ENCODE data around the gene BRD4.
"Not testable (repeated sequence)": the region's sequence is repeated elsewhere in the genome, so short reads cannot be mapped to it uniquely, and the experiment has no call there.

Gene BRD4

DNA sequence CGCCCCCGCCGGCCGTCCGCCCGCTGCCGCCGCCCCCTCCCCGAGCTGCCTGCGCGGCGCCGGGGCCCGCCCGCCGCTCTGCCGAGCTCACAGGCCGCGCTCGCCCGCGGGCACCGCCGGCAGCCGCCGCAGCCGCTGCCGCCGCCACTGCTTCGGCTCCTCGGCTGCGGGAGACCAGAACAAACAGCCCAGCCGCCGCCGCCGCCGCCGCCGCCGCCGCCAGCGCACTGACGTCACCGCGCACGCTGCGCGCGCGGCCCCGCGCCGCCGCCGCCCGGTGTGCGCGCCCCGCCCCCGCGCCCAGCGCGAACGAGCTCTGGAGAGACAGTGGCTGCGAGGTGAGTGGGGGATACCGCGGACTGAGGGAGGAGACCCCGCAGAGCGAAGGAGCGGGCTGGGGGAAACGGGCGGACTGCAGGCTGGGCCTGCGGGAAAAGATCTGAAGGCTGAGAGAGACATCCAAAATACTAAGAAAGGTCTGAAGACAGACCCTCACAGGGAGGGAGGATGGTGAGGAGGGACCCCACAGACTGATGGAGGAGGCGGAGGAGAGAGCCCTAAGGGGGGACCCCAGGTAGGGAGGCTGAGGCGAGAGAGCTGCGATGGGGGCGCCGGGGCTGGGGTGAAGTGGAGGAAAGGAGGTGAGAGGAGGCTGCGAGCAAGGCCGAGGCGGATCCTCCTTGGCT lies at the start of gene BRD4:
Gene BRD4 (minus strand): TSS at position 229 of the 686 bp plus-strand sequence. CDS start 59,440 bp downstream, outside the sequence.
- in situ Hi-C loops (cut with HindIII; ENCODE audit: low sequenced_read_pairs), result no loop called here

DNA sequence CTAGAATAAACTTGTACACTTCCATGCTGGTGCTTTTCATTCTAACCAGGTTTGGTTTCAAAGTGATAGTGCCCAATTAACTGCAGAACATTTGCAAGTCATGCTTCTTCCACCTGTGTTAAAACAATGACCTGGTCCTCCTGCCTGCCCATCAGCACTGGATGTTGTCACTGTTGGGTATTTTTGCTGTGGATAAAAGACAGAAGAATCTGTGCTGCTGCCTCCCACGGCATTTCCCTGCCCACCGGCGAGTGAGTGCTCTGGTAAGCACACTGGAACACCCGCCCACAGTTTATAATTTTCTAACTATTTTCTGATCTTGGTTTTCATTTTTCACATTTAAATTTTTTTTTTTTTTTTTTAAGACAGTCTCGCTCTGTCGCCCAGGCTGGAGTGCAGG lies 49.5 kb upstream of the BRD4 start:
- in situ Hi-C loops (cut with HindIII; ENCODE audit: low sequenced_read_pairs), result no loop called here

DNA sequence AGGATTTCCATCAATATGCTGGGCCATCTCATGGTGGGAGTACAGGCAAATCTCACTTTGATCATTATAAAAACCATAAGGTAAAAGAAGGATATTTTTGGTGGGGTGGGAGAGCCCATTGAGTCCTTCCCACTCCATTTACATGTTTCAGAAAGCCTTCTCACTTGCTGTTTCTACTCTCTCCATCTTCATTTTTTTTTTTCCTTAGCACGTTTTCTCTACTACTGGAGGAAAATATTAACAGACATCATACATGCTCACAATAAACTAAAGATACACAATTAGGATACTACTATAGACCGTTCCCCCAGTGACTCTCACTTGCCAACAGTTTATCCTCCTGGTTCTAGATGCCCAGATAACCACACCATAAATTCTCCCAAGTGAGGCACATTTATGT lies 49.1 kb upstream of the BRD4 start:
- in situ Hi-C loops (cut with HindIII; ENCODE audit: low sequenced_read_pairs), result no loop called here

- in situ Hi-C loops (cut with HindIII; ENCODE audit: low sequenced_read_pairs), result loop anchor here (5.0 kb wide), 1 partner anchor 88 kb away; no protein-coding TSS in a partner anchor
Measured at GRCh38 chr19:15379999-15380647, 47.8 kb upstream of the BRD4 start.

- in situ Hi-C loops (cut with HindIII; ENCODE audit: low sequenced_read_pairs), result loop anchor here (5.0 kb wide), 1 partner anchor 87 kb away; no protein-coding TSS in a partner anchor
Measured at GRCh38 chr19:15379083-15379998, 47.0 kb upstream of the BRD4 start, which contains the start of gene AKAP8. Gene AKAP8 (minus strand): TSS chr19:15379787. CDS start chr19:15379731, 56 bp downstream.

- in situ Hi-C loops (cut with HindIII; ENCODE audit: low sequenced_read_pairs), result loop anchor here (5.0 kb wide), 1 partner anchor 86 kb away; no protein-coding TSS in a partner anchor
Measured at GRCh38 chr19:15378534-15379082, 46.3 kb upstream of the BRD4 start.

DNA sequence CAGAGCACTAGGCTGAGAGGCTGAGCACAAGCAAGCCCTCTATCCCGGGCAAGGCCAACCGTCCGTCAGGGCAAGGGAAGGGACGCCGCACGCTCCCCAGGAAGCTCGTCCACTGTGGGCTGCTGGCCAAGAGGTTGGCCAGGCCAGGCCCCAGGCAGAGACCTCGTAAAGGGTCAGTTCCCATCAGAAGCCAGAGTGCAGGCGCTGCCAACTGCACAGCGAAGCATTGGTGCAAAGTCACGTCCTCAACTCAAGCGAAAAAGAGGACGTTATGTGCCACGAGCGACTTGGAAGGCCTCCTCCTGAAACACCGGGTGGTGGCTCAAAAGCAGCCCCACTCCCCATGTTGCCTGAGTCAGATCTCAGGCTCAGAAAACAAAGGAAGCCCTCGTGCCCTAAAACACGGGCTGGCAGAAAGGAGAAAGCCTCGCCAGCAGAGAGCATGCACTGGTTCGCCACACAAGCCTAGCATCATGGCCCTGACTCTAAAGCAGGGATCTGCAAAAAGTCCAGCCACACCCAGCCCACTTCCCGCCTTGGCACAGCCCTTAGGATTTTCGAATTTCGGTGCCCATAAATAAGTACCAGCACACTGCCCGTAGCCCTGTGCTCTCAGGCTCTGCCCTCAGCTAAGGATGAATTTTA lies 42.6 kb upstream of the BRD4 start:
- in situ Hi-C loops (cut with HindIII; ENCODE audit: low sequenced_read_pairs), result loop anchor here (5.0 kb wide), 1 partner anchor 83 kb away; no protein-coding TSS in a partner anchor

DNA sequence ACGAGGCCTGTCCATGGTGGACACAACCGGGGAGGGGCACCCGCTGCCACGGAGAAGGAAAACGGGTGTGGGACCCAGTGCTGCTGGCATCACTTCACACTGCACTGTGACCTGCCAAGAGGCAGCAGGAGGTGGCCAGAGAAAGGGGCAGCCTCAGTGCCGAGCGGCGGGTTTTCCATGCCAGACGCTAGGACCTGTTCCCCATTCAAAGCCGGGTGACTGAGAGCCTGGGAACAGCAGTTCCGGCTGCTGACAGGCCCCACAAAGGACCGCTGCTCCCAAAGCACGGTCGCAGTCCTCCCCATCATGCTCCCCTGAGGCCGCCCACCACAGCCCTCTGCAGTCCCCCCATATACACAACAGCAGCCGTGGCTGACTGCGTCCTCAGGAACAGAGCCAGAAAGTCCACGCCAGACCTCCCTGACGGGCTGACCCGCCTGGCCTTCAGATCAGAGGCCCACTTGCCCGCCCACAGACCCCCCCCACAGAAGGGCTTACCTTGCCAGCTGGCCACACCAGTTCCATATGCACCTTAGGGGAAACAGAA lies 41.8 kb upstream of the BRD4 start:
- in situ Hi-C loops (cut with HindIII; ENCODE audit: low sequenced_read_pairs), result no loop called here

GRCh38 chr19:15373644-15374043 lies 41.3 kb upstream of the BRD4 start:
- in situ Hi-C loops (cut with HindIII; ENCODE audit: low sequenced_read_pairs), result no loop called here

DNA sequence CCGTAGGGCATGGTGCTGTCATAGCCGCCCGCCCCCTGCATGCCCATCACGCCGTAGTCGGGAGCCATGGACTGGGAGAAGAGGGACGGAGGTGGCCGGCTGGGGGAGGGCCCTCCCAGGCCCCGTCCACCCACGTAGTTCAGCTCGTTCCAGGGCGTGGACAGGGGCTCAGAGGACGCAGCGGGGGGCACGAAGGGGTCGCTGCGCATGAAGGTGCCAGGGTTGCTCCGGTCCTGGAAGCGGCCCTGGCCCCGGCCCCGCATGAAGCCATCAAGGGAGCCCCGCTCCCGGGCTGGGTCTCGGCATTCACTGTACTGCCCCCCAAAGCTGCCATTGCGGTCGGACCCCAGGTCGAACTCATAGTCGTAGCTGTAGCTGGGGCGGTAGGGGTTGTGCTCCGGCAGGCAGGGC lies 40.6 kb upstream of the BRD4 start:
- in situ Hi-C loops (cut with HindIII; ENCODE audit: low sequenced_read_pairs), result no loop called here

- in situ Hi-C loops (cut with HindIII; ENCODE audit: low sequenced_read_pairs), result no loop called here
Measured at GRCh38 chr19:15372470-15372869, 40.1 kb upstream of the BRD4 start.

GRCh38 chr19:15371786-15372380 lies 39.5 kb upstream of the BRD4 start:
- in situ Hi-C loops (cut with HindIII; ENCODE audit: low sequenced_read_pairs), result no loop called here

DNA sequence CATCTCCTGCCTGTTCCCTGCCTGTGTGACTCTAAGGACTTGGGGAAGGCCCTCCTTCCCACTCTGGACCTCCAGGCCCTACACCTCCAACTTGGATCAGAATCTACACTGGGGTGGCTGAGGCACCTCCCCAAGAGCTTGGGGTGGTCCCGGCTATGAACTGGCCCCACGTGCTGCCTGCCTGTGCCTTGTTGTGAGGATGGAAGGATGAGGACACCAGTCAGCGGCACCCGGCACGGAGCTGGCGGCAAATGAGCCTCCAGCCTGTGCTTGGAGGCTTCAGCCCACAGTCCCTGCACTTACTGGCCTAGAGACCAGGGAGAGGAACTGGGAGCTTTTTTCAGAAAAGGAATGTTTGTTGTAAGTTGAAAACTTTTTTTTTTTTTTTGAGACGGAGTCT lies 38.8 kb upstream of the BRD4 start:
- in situ Hi-C loops (cut with HindIII; ENCODE audit: low sequenced_read_pairs), result no loop called here

- in situ Hi-C loops (cut with HindIII; ENCODE audit: low sequenced_read_pairs), result no loop called here
Measured at GRCh38 chr19:15369594-15369891, 37.2 kb upstream of the BRD4 start.

- in situ Hi-C loops (cut with HindIII; ENCODE audit: low sequenced_read_pairs), result no loop called here
Measured at GRCh38 chr19:15368798-15369593, 36.7 kb upstream of the BRD4 start.

DNA sequence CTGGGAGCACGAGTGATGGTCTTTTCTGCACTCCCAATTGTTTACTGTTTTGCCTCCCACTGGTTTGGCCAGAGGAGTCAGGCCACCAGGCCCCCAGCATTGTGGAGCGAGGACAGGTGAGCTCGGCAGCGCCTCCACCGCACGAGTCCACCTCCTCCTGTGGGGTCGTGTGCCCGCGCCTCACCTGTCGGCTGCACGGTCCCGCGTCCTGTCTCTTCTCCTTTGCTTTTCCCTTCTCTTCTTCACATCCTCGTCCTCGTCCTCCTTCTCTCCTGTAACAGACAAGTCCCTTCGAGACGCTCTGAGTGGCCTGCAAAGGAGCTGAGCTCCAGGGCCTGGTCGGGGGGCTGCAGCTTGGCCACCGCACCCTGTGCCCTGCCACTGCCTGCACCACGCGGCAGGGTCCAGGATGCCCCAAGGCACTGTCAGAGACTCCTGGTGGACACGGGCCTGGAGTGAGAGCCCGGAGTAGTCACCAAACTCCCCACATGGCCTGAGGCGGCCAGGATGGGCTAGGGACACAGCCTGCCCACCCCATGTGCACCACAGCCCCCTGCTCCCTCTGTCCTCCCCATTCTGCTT lies 35.8 kb upstream of the BRD4 start:
- in situ Hi-C loops (cut with HindIII; ENCODE audit: low sequenced_read_pairs), result no loop called here

DNA sequence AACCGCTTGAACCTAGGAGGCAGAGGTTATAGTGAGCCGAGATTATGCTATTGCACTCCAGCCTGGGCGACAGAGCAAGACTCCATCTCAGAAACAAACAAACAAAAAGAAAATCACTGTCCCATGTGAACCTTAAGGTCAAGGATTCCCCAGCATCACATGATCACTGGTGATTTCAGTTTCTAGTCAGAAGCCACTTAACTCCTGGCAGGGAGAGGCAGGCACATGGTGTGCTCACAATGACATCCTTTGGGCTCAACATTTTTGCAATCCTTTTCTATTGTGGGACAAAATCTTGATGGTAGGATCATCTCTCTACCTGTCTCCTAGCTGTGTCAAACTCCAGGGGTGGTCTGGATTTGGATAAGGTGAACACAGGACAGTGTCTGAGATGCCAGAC lies 35.1 kb upstream of the BRD4 start:
- in situ Hi-C loops (cut with HindIII; ENCODE audit: low sequenced_read_pairs), result no loop called here

DNA sequence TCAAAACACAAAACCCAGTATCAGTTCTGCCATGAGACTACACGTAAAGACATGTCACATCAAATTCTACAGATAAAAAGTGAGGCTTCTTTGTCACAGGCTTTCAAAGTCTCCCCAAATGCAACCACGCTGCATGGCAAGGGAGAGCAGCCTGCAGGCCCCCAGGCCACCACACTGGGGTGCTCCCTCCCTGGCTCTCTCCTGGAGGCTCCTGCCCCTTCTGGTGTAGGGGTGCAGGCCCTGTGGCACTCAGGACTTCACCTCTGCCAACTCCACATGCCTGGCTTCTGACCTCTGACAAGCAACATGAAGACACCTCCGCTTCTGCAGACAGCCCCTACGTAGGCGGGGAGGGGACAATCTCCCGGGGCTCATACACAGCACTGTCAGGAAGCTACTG lies 32.9 kb upstream of the BRD4 start:
- in situ Hi-C loops (cut with HindIII; ENCODE audit: low sequenced_read_pairs), result no loop called here

- in situ Hi-C loops (cut with HindIII; ENCODE audit: low sequenced_read_pairs), result not testable (repeated sequence)
Measured at GRCh38 chr19:15363791-15364190, 31.5 kb upstream of the BRD4 start.
